NB4 (cell line): ENCODE data around the gene AAMDC.
"Not testable (repeated sequence)": the region's sequence is repeated elsewhere in the genome, so short reads cannot be mapped to it uniquely, and the experiment has no call there.

ENCODE experiments used
- DNase-seq: peaks from one replicate; pipeline ENCODE4 v3.0.0; 2010; ENCODE audit warnings: low read depth
- H3K4me3 ChIP-seq: one replicate; pipeline ENCODE4 v1.5.1; 2011; ENCODE audit warnings: mild to moderate bottlenecking, low read depth, low read length, moderate library complexity
- CTCF ChIP-seq: IDR thresholded peaks from one replicate; pipeline ENCODE4 v1.5.1; 2012; ENCODE audit warnings: low read depth, low read length

Gene AAMDC

GRCh38 chr11:77909277-77909676 lies 88.3 kb downstream of the AAMDC start:
- H3K4me3 ChIP-seq: no peak overlapping the region
- TF ChIP-seq CTCF: no peak
- no peak for DNase-seq

GRCh38 chr11:77910828-77911227 lies 89.9 kb downstream of the AAMDC start:
- not testable (repeated sequence) for DNase-seq, H3K4me3 ChIP-seq

- H3K4me3 ChIP-seq, DNase-seq: not testable (repeated sequence)
These were observed 92.8 kb downstream of the AAMDC start for GRCh38 chr11:77913608-77914306.

GRCh38 chr11:77914307-77914791 lies 93.4 kb downstream of the AAMDC start:
- not testable (repeated sequence) for H3K4me3 ChIP-seq, DNase-seq

GRCh38 chr11:77917713-77918112 lies 96.8 kb downstream of the AAMDC start:
- DNase-seq: not testable (repeated sequence)

More at GRCh38 chr11:77917713-77918112, 96.8 kb downstream of the AAMDC start:
- H3K4me3 ChIP-seq: not testable (repeated sequence)
